Raji (cell line): ENCODE measurements around the gene UBE2R2.

Source experiments
- POLR2A ChIP-seq: IDR thresholded peaks from 2 replicates; pipeline ENCODE4 v1.6.1; 2011; ENCODE audit warnings: low read depth, low read length, control low read depth; ENCODE audit not compliant: insufficient read depth

Gene UBE2R2

DNA sequence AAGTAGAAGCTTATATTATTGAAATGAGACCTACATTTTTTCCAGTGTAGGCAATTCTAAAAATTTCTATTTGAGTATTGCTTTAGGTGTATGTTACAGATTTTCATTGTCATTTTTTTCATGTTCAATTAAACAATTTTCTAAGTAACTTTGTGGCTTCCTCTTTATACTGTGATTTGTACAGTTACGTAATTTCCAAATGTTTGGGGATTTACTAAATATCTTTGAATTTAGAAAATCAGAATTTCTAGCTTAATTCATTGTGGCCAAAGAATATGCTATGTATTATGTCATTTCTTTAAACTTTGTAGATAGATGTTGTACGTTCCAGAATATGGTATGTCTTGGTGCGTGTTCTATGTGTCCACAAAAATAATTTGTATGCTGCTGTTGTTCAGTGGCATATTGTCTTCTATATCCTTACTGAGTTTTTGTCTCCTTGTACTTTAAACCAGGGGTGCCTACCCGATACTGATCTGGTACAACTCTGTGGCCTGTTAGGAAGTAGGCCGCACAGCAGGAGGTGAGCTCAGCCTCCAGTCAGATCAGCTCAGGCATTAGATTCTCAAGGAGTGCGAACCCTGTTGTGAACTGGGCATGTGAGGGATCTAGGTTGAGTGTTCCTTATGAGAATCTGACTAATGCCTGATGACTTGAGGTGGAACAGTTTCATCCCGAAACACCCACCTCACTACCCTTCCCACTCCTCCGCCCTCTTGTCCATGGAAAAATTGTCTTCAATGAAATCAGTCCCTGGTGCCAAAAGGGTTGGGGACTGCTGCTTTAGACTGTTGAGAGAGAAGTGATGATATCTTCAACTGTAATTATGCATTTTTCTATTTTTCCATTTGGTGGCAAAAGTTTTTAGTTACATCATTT lies 63.5 kb downstream of the UBE2R2 start:
- TF ChIP-seq POLR2A: no peak

- no peak for TF ChIP-seq POLR2A
Measured at GRCh38 chr9:33881635-33882034, 64.7 kb downstream of the UBE2R2 start.

DNA sequence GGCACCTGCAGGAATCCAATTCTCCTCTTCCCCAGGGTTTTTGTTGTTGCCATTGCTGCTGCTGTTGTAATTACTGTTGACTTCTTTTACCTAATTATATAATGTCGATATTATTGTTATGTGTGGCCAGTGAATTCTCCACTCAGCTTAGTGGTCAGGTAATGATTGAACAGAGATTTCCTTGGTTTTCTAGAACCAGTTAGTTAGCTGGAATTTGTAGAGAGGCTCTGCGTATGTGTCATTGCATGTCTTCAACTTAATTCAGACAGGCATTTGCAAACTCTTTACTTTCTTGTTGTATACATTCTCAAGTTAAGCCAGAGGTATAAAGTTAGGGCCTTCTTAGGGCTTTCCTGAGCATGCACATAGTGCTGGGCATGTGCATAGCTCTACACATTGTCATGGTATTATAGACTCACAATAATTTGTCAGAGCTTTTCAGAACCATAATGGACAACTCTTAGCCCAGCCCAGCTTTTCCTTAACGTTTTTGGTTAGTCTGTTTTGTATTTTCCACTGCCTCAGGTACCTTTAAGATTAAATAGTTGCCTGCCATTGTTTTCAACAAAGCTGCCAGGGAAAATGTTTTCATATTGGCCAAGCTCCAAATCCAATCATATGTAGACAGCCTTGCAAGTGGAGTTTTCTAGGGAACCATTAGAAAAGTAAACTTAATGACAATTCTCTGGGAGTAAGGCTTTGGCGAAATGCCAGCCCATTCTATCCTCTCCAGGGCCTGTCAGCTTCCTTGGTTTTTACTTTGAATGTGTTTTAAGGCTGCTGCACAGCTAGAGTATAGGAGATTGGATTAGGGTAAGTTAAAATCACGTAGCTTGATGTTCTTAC lies 68.1 kb downstream of the UBE2R2 start:
- TF ChIP-seq POLR2A: no peak

GRCh38 chr9:33885948-33886347 lies 69.0 kb downstream of the UBE2R2 start:
- no peak for TF ChIP-seq POLR2A

GRCh38 chr9:33893861-33894260 lies 76.9 kb downstream of the UBE2R2 start:
- no peak for TF ChIP-seq POLR2A

DNA sequence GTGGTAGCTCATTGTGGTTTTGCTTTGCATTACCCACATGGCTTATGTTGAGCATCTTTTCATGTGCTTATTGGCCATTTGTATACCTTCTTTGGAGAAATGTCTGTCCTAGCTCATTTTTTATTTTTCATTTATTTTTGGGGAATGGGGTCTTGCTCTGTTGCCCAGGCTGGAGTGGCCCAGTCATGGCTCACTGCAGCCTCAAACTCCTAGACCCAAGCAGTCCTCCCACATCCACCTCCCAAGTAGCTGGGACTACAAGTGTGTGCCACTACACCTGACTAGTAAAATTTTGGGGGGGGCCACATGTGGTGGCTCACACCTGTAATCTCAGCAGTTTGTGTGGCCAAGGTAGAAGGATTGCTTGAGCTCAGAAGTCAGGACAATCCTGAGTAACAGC lies 77.4 kb downstream of the UBE2R2 start:
- TF ChIP-seq POLR2A: no peak

GRCh38 chr9:33903157-33903780 lies 86.3 kb downstream of the UBE2R2 start:
- TF ChIP-seq POLR2A: no peak

DNA sequence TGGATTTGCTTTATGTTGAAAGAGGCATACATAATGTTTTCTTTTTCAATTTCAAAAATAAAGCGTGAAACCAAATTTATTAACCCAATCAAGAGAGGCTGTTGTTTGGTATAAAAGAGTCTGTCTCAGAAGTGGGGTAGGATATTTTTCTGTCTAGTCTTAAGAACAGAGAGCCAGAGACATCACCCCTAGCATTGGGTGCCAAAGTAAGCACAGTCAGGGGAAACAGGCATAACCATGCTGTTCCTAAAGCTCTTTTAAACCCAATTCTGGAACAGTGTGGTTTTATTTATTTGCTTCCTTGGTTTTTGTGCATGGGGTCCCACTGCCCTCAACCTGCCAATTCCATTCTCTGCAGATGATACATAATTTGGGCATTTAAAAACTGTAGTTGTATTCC lies 88.2 kb downstream of the UBE2R2 start:
- no peak for TF ChIP-seq POLR2A

DNA sequence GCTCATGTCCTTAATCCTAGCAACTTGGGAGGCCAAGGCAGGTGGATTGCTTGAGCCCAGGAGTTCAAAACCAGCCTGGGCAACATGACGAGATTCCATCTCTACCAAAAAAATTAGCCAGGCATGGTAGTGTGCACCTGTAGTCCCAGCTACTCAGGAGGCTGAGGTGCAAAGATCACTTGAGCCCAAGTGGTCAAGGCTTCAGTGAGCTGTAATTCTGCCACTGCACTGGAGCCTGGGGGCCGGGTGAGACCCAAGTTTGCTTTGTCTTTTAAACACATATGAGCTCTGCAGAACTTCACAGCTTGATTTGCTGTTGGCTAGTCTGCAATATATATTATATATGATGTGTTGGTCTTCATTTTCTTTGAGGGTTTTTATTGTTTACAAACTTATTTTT lies 89.8 kb downstream of the UBE2R2 start:
- no peak for TF ChIP-seq POLR2A

GRCh38 chr9:33907347-33907746 lies 90.4 kb downstream of the UBE2R2 start:
- no peak for TF ChIP-seq POLR2A

DNA sequence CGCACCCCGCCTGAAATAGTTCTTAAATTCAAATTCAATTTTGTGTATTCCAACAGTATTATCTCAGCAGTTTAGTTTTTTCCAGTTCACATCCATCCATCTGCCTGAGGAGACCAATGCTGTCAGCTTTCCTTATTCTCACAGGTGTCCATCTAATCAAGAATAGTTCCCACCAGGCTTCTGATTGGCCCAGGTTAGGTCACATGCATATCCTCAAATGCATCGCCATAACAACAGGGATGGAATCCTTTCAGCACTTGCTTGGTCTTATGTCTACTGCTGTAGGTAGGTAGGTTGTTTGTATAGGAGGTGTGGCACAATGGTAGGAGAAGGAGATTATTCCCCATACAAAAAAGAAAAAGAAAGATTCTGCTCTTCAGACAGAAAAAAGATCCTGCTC lies 91.2 kb downstream of the UBE2R2 start:
- no peak for TF ChIP-seq POLR2A

GRCh38 chr9:33908749-33909148 lies 91.8 kb downstream of the UBE2R2 start:
- TF ChIP-seq POLR2A: no peak

DNA sequence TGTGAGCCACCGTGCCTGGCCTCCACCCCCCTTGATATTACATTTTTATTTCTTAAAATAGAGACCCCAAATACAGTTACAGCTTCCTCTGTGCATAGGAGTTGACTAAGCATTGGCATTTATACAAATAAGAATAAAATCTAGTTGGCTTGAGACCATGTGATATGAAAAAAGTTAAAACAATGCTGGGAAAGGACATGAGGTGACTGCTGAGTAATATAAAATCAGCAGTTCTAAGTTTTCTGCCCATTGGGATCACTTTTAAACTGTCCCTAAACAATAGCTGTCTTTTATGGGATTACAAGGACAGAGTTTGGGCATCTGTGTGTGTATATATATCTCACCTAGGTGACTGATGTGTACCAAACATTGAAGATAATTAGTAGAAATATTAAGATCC lies 96.6 kb downstream of the UBE2R2 start:
- no peak for TF ChIP-seq POLR2A

DNA sequence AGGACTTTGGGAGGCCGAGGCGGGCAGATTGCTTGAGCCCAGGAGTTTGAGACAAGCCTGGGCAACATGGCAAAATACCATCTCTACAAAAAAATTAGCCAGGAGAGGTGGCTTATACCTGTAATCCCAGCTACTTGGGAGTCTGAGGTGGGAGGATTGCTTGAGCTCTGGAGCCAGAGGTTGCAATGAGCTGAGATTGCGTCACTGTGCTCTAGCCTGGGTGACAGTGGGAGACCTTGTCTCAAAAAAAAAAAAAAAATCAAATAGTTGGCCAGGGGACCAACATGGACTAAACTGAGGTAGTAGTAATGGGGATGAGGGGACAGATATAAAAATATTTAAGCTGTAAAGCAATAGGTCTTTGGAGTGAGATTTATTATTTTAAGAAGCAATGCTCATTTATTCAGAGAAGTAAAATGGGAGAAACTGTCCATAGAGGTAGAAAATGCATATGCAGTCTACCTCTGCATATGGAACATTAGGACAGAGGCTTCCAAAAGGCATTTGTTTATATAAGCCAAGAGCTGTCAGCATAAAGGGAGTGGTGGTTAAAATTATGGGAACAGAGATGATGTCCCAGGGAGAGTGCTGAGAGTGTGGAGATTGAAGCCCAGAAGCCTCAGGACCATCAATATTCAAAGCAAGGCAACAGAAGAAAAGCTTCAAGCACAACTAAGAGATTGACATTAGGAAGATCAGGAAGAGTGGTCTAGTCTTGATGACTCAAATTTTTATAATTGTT lies 98.1 kb downstream of the UBE2R2 start:
- no peak for TF ChIP-seq POLR2A

- no peak for TF ChIP-seq POLR2A
Measured at GRCh38 chr9:33917036-33917435, 100.1 kb downstream of the UBE2R2 start.
